HG02870 (cell line): ENCODE measurements around the gene SLC43A1.
"Not testable (repeated sequence)": the region's sequence is repeated elsewhere in the genome, so short reads cannot be mapped to it uniquely, and the experiment has no call there.

ENCODE experiments used
- ATAC-seq: cut with Tn5 transposase; IDR thresholded peaks from one replicate; pipeline ENCODE4 v1.9.1; 2021; ENCODE audit warnings: mild to moderate bottlenecking, moderate library complexity; ENCODE audit not compliant: unreplicated experiment

SLC43A1 gene

GRCh38 chr11:57515332-57516060, at the start of gene SLC43A1:
SLC43A1 (minus strand) TSS chr11:57515702; CDS start chr11:57514111, 1,591 bp downstream.
- peak; percentile 46 for ATAC-seq

DNA sequence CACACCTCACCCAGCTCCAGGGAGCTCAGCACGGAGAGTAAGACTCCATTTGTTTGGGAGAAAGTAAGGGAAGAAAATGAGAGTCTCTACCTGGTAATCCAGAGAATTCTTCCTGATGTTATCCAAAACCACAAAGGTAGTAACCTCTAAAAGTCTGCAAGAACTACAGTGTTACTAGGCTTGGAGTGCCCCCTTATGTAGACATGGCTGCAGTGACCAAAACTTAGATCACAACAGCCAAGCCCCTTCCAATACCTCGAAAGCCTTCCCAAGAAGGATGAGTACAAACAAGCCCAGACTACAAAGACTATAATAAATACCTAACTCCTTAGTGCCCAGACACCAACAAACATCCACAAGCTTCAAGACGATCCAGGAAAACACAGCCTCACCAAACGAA, 47.1 kb upstream of the SLC43A1 start:
- no peak for ATAC-seq

DNA sequence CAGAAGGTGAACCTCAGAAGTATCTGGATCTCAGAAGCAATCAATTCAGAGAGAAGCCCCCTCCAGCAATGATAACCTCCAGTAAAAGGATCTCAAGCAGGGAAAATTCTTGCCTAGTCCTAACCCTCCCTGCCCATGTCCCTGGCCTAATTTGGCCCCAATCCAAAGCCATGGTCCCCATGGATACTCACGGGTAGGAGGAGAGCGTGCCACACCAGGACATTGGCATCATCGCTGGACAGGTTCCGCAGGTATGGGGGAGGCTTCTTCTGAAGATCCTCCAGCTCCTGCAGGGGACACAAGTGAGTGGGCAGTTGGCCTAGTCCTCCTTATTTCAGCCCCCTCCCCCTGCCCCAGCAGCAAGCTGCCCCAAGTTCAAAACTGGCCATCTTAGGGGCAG, 44.6 kb upstream of the SLC43A1 start:
- ATAC-seq, result no peak

DNA sequence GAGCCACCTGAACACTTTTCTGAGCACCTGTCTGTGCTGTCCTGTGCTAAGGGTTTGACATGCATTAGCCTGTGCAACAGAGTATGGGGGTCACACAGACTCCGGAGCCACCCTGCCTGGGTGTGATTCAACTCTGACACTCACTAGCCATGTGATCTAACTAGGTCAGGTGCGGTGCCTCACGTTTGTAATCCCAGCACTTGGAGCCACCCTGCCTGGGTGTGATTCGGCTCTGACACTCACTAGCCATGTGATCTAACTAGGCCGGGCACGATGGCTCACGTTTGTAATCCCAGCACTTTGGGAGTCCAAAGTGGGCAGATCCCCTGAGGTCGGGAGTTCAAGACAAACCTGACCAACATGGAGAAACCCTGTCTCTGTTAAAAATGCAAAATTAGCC, 40.5 kb upstream of the SLC43A1 start:
- no peak for ATAC-seq

- no peak for ATAC-seq
Observed at GRCh38 chr11:57555393-57555792, 39.9 kb upstream of the SLC43A1 start.

- no peak for ATAC-seq
Observed at GRCh38 chr11:57552479-57552878, 37.0 kb upstream of the SLC43A1 start.

DNA sequence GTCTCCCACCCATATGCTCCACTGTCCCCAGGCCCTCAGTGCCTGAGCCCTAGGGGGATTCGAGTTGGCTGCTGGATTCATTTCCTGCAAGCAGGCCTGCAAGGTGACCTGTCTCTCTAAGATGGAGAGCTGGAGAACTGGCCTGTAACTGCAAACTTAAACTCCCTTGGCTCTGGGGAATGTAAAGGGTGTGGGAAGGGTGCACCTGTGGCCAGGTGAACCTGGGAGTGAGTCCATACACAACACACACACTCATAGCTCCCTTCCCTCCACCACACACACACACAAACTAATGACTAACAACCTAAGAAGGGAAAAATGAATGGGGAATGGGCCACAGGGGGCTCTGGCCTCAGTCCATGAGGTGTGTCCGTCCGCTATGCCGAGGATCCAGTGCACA, 36.4 kb upstream of the SLC43A1 start:
- ATAC-seq, result no peak

GRCh38 chr11:57549983-57550382, 34.5 kb upstream of the SLC43A1 start:
- ATAC-seq, result no peak

- ATAC-seq, result peak; percentile 88
Observed at GRCh38 chr11:57547854-57548377, 32.4 kb upstream of the SLC43A1 start.

DNA sequence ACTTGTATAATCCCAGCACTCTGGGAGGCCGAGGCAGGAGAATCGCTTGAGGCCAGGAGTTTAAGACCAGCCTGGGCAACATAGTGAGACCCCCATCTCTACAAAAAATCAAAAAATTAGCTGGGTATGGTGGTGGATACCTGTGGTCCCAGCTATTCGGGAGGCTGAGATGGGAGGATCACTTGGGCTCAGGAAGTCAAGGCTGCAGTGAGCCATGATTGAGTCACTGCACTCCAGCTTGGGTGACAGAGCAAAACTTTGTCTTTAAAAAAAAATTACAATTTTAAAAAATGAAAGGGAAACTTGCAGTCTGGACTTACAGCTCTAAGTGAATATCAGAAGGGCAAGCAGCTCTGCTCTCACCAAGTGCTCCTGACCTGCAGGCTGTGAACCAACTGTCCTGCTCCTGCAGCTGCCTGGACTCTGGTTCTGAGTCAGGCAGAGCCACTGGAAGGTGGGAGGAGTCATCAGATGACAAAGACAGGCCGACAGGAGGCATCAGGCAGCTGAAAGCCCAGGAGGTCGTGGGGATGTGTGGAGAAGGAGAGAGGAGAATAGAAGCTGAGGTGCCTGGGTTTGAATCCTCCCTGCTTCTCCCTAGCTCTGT, 31.5 kb upstream of the SLC43A1 start:
- ATAC-seq, result peak; percentile 80

GRCh38 chr11:57546451-57546850, 30.9 kb upstream of the SLC43A1 start:
- ATAC-seq, result no peak

- ATAC-seq, result no peak
Observed at GRCh38 chr11:57545883-57546282, 30.4 kb upstream of the SLC43A1 start.

GRCh38 chr11:57544566-57544965, 29.1 kb upstream of the SLC43A1 start:
- no peak for ATAC-seq

GRCh38 chr11:57543593-57543992, 28.1 kb upstream of the SLC43A1 start:
- no peak for ATAC-seq

- ATAC-seq, result no peak
Observed at GRCh38 chr11:57542582-57542981, 27.1 kb upstream of the SLC43A1 start.

GRCh38 chr11:57541169-57541568, 25.7 kb upstream of the SLC43A1 start:
- ATAC-seq, result no peak

- ATAC-seq, result no peak
Observed at GRCh38 chr11:57539342-57539741, 23.8 kb upstream of the SLC43A1 start.

GRCh38 chr11:57536947-57537619, 21.6 kb upstream of the SLC43A1 start, which contains the start of gene SMTNL1:
SMTNL1 (plus strand) TSS chr11:57537595; CDS start chr11:57542643, 5,048 bp downstream.
- no peak for ATAC-seq

DNA sequence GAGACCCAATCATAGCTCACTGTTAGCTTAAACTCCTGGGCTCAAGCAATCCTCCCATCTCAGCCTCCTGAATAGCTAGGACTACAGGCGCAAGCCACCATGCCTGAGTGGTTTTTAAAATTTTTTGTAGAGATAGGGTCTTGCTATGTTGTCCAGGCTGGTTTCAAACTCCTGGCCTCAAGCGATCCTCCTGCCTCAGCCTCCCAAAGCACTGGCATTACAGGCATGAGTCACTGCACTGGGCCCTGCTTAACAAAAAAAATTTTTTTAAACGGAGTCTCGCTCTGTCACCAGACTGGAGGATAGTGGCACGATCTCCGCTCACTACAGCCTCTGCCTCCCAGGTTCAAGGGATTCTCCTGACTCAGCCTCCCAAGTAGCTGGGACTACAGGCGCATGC, 18.9 kb upstream of the SLC43A1 start:
- not testable (repeated sequence) for ATAC-seq

DNA sequence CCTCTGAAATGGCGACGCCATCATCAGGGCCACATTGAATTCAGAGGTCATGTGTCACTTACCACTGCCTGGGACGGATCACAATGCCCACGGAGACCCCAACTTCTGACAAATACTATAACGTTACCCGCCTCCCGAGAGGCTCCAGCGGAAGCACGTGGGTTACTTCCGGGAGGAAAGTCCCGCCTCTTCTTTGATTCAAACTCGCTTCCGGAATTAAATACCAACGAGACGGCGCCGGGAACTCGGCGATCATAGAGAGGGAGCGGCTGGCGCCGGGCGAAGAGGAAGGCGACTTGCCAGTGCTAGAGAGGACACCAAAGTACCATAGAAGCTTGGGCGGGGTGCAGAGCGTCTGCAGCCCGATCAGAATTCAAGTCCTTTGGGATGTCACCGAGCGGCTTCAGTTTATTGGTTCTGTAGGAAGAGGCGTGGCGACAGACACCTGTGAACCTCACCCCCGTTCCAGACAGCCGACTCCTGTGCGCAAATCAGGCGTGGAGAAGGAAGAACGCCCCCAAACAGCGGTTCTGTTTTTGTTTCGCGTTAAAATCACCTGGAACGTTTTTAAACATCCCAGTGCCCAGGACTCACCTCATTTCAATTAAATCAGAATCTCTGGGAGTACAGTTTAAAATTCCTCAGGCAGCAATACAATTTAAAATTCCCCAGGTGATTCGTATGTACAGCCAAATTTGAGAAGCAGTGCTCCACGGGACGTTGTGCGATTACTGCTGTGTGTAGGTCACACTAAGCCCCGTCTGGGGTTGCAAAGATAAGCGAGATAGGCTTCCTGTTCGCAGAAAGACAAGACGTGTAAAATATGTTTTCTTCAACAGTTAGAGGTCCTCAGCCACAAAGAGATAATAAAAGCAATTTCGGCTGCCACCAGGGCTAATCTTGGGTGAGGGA, 15.3 kb upstream of the SLC43A1 start, which contains the start of gene TIMM10:
TSS of gene TIMM10 (minus strand) at position 159 of the 912 bp plus-strand sequence. CDS start 565 bp downstream, outside the sequence.
- ATAC-seq, result peak; percentile 99
